NB4 (cell line): ENCODE results near the gene CTDSP2.

Experiments
- POLR2A ChIP-seq: IDR thresholded peaks from 2 replicates; pipeline ENCODE4 v1.6.1; 2011; ENCODE audit warnings: mild to moderate bottlenecking; ENCODE audit not compliant: insufficient read length; ENCODE audit errors: extremely low read depth
- TF ChIP-seq, protein P1 (sequence below): IDR thresholded peaks from one replicate; pipeline ENCODE4 v1.5.1; 2012; ENCODE audit warnings: low read depth, low read length
- TF ChIP-seq, protein P2 (sequence below): IDR thresholded peaks from 2 replicates; pipeline ENCODE4 v1.6.1; 2011; ENCODE audit warnings: low read depth, low read length

DNA sequence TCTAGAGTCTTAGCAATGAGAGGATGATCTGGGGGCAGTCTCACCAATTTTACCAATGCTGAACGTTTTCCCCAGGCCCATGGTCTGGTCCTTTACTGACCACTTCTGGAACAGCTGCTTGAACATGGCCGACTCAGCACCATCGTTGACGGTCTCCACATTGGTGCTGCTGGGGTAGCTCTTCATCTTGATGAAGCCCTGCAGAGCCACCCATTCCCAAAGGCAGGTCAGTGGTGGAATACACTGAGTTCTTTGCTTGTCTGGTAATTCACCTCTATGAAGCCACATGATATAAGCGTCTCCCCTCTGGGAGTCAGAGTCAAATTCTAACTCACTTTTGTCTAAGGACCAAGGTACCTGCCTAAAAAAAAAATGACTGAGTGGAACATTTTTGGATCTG is 38.2 kb downstream of the CTDSP2 start:
- TF ChIP-seq, protein P1, sequence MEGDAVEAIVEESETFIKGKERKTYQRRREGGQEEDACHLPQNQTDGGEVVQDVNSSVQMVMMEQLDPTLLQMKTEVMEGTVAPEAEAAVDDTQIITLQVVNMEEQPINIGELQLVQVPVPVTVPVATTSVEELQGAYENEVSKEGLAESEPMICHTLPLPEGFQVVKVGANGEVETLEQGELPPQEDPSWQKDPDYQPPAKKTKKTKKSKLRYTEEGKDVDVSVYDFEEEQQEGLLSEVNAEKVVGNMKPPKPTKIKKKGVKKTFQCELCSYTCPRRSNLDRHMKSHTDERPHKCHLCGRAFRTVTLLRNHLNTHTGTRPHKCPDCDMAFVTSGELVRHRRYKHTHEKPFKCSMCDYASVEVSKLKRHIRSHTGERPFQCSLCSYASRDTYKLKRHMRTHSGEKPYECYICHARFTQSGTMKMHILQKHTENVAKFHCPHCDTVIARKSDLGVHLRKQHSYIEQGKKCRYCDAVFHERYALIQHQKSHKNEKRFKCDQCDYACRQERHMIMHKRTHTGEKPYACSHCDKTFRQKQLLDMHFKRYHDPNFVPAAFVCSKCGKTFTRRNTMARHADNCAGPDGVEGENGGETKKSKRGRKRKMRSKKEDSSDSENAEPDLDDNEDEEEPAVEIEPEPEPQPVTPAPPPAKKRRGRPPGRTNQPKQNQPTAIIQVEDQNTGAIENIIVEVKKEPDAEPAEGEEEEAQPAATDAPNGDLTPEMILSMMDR: no peak
- TF ChIP-seq POLR2A: no peak
- TF ChIP-seq, protein P2, sequence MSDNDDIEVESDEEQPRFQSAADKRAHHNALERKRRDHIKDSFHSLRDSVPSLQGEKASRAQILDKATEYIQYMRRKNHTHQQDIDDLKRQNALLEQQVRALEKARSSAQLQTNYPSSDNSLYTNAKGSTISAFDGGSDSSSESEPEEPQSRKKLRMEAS: no peak
